ENCODE measurements around the gene OSBPL9.
A peak's percentile ranks its signal among the peaks of the same experiment; 100 is the strongest.

OSBPL9 gene

GRCh38 chr1:51709951-51710350 lies 93.1 kb downstream of the OSBPL9 start:
- TF ChIP-seq CTCF (IDR thresholded peaks at IDR 0.05; ENCODE audit: insufficient read depth, low read depth, low read length, missing control alignments) = no peak
- no peak overlapping the region for H3K4me3 ChIP-seq (ENCODE audit: low read depth, low read length)
- no peak for DNase-seq (ENCODE audit: low read depth)

- no peak for TF ChIP-seq CTCF (IDR thresholded peaks at IDR 0.05; ENCODE audit: insufficient read depth, low read depth, low read length, missing control alignments)
- DNase-seq (ENCODE audit: low read depth) = no peak
- no peak overlapping the region for H3K4me3 ChIP-seq (ENCODE audit: low read depth, low read length)
Observed at GRCh38 chr1:51712590-51712989, 95.7 kb downstream of the OSBPL9 start.

GRCh38 chr1:51714374-51715019 lies 97.6 kb downstream of the OSBPL9 start:
- no peak overlapping the region for H3K4me3 ChIP-seq (ENCODE audit: low read depth, low read length)
- no peak for DNase-seq (ENCODE audit: low read depth)
- no peak for TF ChIP-seq CTCF (IDR thresholded peaks at IDR 0.05; ENCODE audit: insufficient read depth, low read depth, low read length, missing control alignments)

GRCh38 chr1:51715369-51715768 lies 98.5 kb downstream of the OSBPL9 start:
- DNase-seq (ENCODE audit: low read depth) = peak; percentile 11
- TF ChIP-seq CTCF (IDR thresholded peaks at IDR 0.05; ENCODE audit: insufficient read depth, low read depth, low read length, missing control alignments) = no peak
- H3K4me3 ChIP-seq (ENCODE audit: low read depth, low read length) = no peak overlapping the region

- TF ChIP-seq CTCF (IDR thresholded peaks at IDR 0.05; ENCODE audit: insufficient read depth, low read depth, low read length, missing control alignments) = no peak
- DNase-seq (ENCODE audit: low read depth) = no peak
Observed at GRCh38 chr1:51716746-51717145, 99.9 kb downstream of the OSBPL9 start.

GRCh38 chr1:51717842-51718241 lies 101.0 kb downstream of the OSBPL9 start:
- H3K4me3 ChIP-seq (ENCODE audit: low read depth, low read length) = no peak overlapping the region
- DNase-seq (ENCODE audit: low read depth) = no peak
- no peak for TF ChIP-seq CTCF (IDR thresholded peaks at IDR 0.05; ENCODE audit: insufficient read depth, low read depth, low read length, missing control alignments)

More at GRCh38 chr1:51716746-51717145, 99.9 kb downstream of the OSBPL9 start:
- no peak overlapping the region for H3K4me3 ChIP-seq (ENCODE audit: low read depth, low read length)

GRCh38 chr1:51719146-51719545 lies 102.3 kb downstream of the OSBPL9 start:
- H3K4me3 ChIP-seq (ENCODE audit: low read depth, low read length) = no peak overlapping the region
- no peak for TF ChIP-seq CTCF (IDR thresholded peaks at IDR 0.05; ENCODE audit: insufficient read depth, low read depth, low read length, missing control alignments)
- DNase-seq (ENCODE audit: low read depth) = no peak
